Panc1 (cell line): ENCODE results near the gene TRDN. TPM values are rescaled to one million over a fixed set of nuclear protein-coding genes. Genes with fewer than 3 reads are reported as not detected.

Experiments used
- ATAC-seq: fragments of 200-7000 bp; cut with Tn5 transposase; 2 replicates; pipeline ENCODE4 v1.9.1; 2020; ENCODE audit warnings: mild to moderate bottlenecking, moderate library complexity
- BruUV-seq: library from RNA; stranded (reverse); fragments of 400-500 nt; replicated peaks from 2 replicates; lab custom pipeline; 2021; lab: Mats Ljungman, UMichigan
- CTCF ChIA-PET: fragments of 300-600 bp; sonication (Branson Sonifier 250); formaldehyde crosslinking; loops from one replicate; lab custom pipeline; 2022; ENCODE audit warnings: antibody characterized with exemption; lab: Charles Lee
- POLR2A ChIA-PET: fragments of 300-600 bp; sonication (Branson Sonifier 250); formaldehyde crosslinking; loops from one replicate; lab custom pipeline; 2022; ENCODE audit warnings: antibody characterized with exemption; lab: Charles Lee
- DNase-seq: peaks from one replicate; pipeline ENCODE4 v3.0.0-alpha.2; 2010; ENCODE audit warnings: low read depth, low spot score
- H3K27ac ChIP-seq: 2 replicates; pipeline ENCODE4 v1.5.1; 2011; ENCODE audit warnings: mild to moderate bottlenecking, low read length, inconsistent platforms
- H3K27me3 ChIP-seq: fragments of 200-500 bp; sonication (Bioruptor generic); 2 replicates; pipeline ENCODE4 v1.6.0; 2014; ENCODE audit warnings: low read length, inconsistent platforms; ENCODE audit not compliant: control insufficient read depth, insufficient read depth
- H3K36me3 ChIP-seq: fragments of 200-500 bp; sonication (Bioruptor generic); 2 replicates; pipeline ENCODE4 v1.5.1; 2014; ENCODE audit warnings: inconsistent platforms, mild to moderate bottlenecking, low read length, moderate library complexity; ENCODE audit not compliant: control insufficient read depth, insufficient read depth
- H3K4me1 ChIP-seq: 2 replicates; pipeline ENCODE4 v1.5.1; 2011; ENCODE audit warnings: inconsistent platforms, mild to moderate bottlenecking, low read length, moderate library complexity; ENCODE audit not compliant: control insufficient read depth, insufficient read depth
- H3K4me3 ChIP-seq, 2 experiments: 2 replicates each; pipeline ENCODE4 v1.5.1; 2011 to 2012; ENCODE audit warnings: low read depth in 2 of 2, low read length in 2 of 2, mild to moderate bottlenecking in 2 of 2, inconsistent platforms in 1 of 2, moderate library complexity in 1 of 2
- H3K9me3 ChIP-seq: fragments of 200-500 bp; sonication (Bioruptor generic); 2 replicates; pipeline ENCODE4 v1.5.1; 2014; ENCODE audit warnings: low read depth, mild to moderate bottlenecking, inconsistent platforms, low read length, moderate library complexity; ENCODE audit not compliant: control insufficient read depth, insufficient read depth
- CTCF ChIP-seq: fragments of 450-650 bp; IDR thresholded peaks from 2 replicates; pipeline ENCODE4 v1.5.1; 2017; ENCODE audit warnings: mild to moderate bottlenecking
- POLR2AphosphoS5 ChIP-seq: IDR thresholded peaks from 2 replicates; pipeline ENCODE4 v1.6.1; 2012; ENCODE audit warnings: mild to moderate bottlenecking, low read depth, low read length, moderate library complexity
- REST ChIP-seq, 2 experiments: IDR thresholded peaks; 2 replicates each; pipeline ENCODE4 v1.6.1; 2011 to 2012; ENCODE audit warnings: low read depth in 2 of 2, control low read depth in 1 of 2, low read length in 1 of 2, mild to moderate bottlenecking in 1 of 2, moderate library complexity in 1 of 2; ENCODE audit not compliant: insufficient read depth in 1 of 2
- SIN3A ChIP-seq: IDR thresholded peaks from 2 replicates; pipeline ENCODE4 v1.6.1; 2012; ENCODE audit warnings: low read depth, mild to moderate bottlenecking, low read length, moderate library complexity, borderline replicate concordance; ENCODE audit not compliant: insufficient read depth
- TCF7L2 ChIP-seq: IDR thresholded peaks from 2 replicates; pipeline ENCODE4 v1.6.1; 2011; ENCODE audit warnings: mild to moderate bottlenecking, low read depth, low read length, inconsistent platforms
- in situ Hi-C: cut with HindIII; loops from 2 replicates; pipeline ENCODE4 v1.10.0; 2016; ENCODE audit warnings: low sequenced_read_pairs, low pct_unique_long_range_greater_than_20kb
- intact Hi-C: fragments of 100-400 bp; cut with micrococcal nuclease; formaldehyde crosslinking; loops from one replicate; pipeline ENCODE4 v1.10.0; 2022; ENCODE audit not compliant: unreplicated experiment
- total RNA-seq: library from RNA; stranded (reverse); gene quantifications from one replicate; pipeline ENCODE4 v1.2.1, GENCODE V29; 2021; ENCODE audit not compliant: unreplicated experiment

The TRDN gene
- total RNA-seq, 1 experiment from 2014 or later: not detected

GRCh38 chr6:123201869-123202372 lies 434.8 kb downstream of the TRDN start:
- intact Hi-C loops (no loop called here), in situ Hi-C loops (no loop called here)
- BruUV-seq: no TSS peak
- H3K27me3 ChIP-seq: no peaks in the 10 kb centered on the region
- DNase-seq: no peak
- no peak for TF ChIP-seq CTCF
- no peak for TF ChIP-seq REST (IDR thresholded peaks at IDR 0.05; ENCODE audit: insufficient read depth in 1 of 2, low read depth in 2 of 2, low read length in 1 of 2)
- no peak for TF ChIP-seq SIN3A
- TF ChIP-seq POLR2AphosphoS5: no peak
- no peak for TF ChIP-seq TCF7L2
- no peak for ATAC-seq
- no peak overlapping the region for H3K27ac ChIP-seq
- no peak overlapping the region for H3K4me3 ChIP-seq
- CTCF ChIA-PET: no interaction called here
- H3K36me3 ChIP-seq: no peaks in the 10 kb centered on the region
- H3K9me3 ChIP-seq: peaks cover 3% of the 10 kb centered on the region; the same call in 1 of the 2 replicates
- POLR2A ChIA-PET: no interaction called here
- no peaks in the 10 kb centered on the region for H3K4me1 ChIP-seq

GRCh38 chr6:123193298-123193697 lies 443.5 kb downstream of the TRDN start:
- H3K4me3 ChIP-seq: no peak overlapping the region
- H3K36me3 ChIP-seq: no peaks in the 10 kb centered on the region
- DNase-seq (no peak), ATAC-seq (no peak)
- TF ChIP-seq REST (IDR thresholded peaks at IDR 0.05; ENCODE audit: insufficient read depth in 1 of 2, low read depth in 2 of 2, low read length in 1 of 2) (no peak), SIN3A (no peak), POLR2AphosphoS5 (no peak), TCF7L2 (no peak), CTCF (no peak)
- no peak overlapping the region for H3K27ac ChIP-seq
- ChIA-PET POLR2A (no interaction called here), CTCF (no interaction called here)
- H3K4me1 ChIP-seq: no peaks in the 10 kb centered on the region
- in situ Hi-C loops: no loop called here
- H3K9me3 ChIP-seq: no peaks in the 10 kb centered on the region
- no peaks in the 10 kb centered on the region for H3K27me3 ChIP-seq
- BruUV-seq: no TSS peak
- intact Hi-C loops: no loop called here
